Activated naive CD4-positive, alpha-beta T cell treated with anti-CD3 and anti-CD28 coated beads for 36 hours (primary cell): ENCODE data around the gene BRS3. TPM values are rescaled to one million over a fixed set of nuclear protein-coding genes. Genes with fewer than 3 reads are reported as not detected.

Experiments used
- CTCF ChIA-PET: fragments of 350-600 bp; sonication (Branson Sonifier 250); formaldehyde crosslinking; loops from one replicate; lab custom pipeline; 2021; ENCODE audit warnings: antibody characterized with exemption; lab: Charles Lee
- DNase-seq: peaks from one replicate; pipeline ENCODE4 v3.0.0-alpha.2; 2020
- H3K27ac Mint-ChIP-seq: one replicate; pipeline ENCODE4 v1.8.0; 2021; ENCODE audit warnings: mild to moderate bottlenecking, mixed read lengths
- H3K27me3 Mint-ChIP-seq: one replicate; pipeline ENCODE4 v1.8.0; 2021; ENCODE audit warnings: low read depth, mixed read lengths
- H3K36me3 Mint-ChIP-seq: one replicate; pipeline ENCODE4 v1.8.0; 2021; ENCODE audit warnings: low read depth, mixed read lengths
- H3K4me1 Mint-ChIP-seq: one replicate; pipeline ENCODE4 v1.8.0; 2021; ENCODE audit warnings: low read depth, mixed read lengths
- H3K4me3 Mint-ChIP-seq: one replicate; pipeline ENCODE4 v1.8.0; 2021; ENCODE audit warnings: mild to moderate bottlenecking, moderate library complexity, mixed read lengths
- H3K9me3 Mint-ChIP-seq: one replicate; pipeline ENCODE4 v1.8.0; 2021; ENCODE audit warnings: mixed read lengths
- intact Hi-C: fragments of 100-400 bp; cut with micrococcal nuclease; formaldehyde crosslinking; loops from one replicate; pipeline ENCODE4 v1.15.1; 2023
- total RNA-seq, 2 experiments: library from RNA; stranded (reverse); gene quantifications; one replicate each; pipeline ENCODE4 v1.2.3, GENCODE V29; 2021

BRS3 gene
- total RNA-seq, 2 experiments from 2014 or later, result not detected

GRCh38 chrX:136496764-136497555 lies 9.2 kb downstream of the BRS3 start:
- CTCF ChIA-PET, result no interaction called here
- Mint-ChIP-seq H3K4me1 (peaks cover 18% of the 10 kb centered on the region), H3K4me3 (peak overlapping the region; percentile 90), H3K9me3 (no peaks in the 10 kb centered on the region), H3K27me3 (no peaks in the 10 kb centered on the region), H3K36me3 (peaks cover 6% of the 10 kb centered on the region), H3K27ac (peak overlapping the region; percentile 94)
- peak; percentile 93 for DNase-seq
- intact Hi-C loops, result loop anchor here (1.0 to 5.0 kb wide), 16 partner anchors 80 to 976 kb away; partner anchors contain the start of genes FHL1, GPR101, INTS6L and MAP7D3

- H3K36me3 Mint-ChIP-seq, result peaks cover 6% of the 10 kb centered on the region
- H3K4me1 Mint-ChIP-seq, result peaks cover 18% of the 10 kb centered on the region
- H3K9me3 Mint-ChIP-seq, result no peaks in the 10 kb centered on the region
- no peak for DNase-seq
- no peaks in the 10 kb centered on the region for H3K27me3 Mint-ChIP-seq
- CTCF ChIA-PET, result no interaction called here
- H3K4me3 Mint-ChIP-seq, result peak within 1 kb of the TSS; percentile 90
- intact Hi-C loops, result loop anchor here (1.0 to 5.0 kb wide), 12 partner anchors 80 to 977 kb away; partner anchors contain the start of genes FHL1, GPR101, INTS6L and MMGT1
- peak within 1 kb of the TSS; percentile 94 for H3K27ac Mint-ChIP-seq
Observed at GRCh38 chrX:136497556-136498052, 9.9 kb downstream of the BRS3 start, which contains the start of gene HTATSF1. TSS of gene HTATSF1 (plus strand) at chrX:136497592. CDS start at chrX:136497685, 93 bp downstream.

GRCh38 chrX:136519069-136519468 lies 31.3 kb downstream of the BRS3 start:
- CTCF ChIA-PET, result no interaction called here
- no peaks in the 10 kb centered on the region for H3K9me3 Mint-ChIP-seq
- no peaks in the 10 kb centered on the region for H3K27me3 Mint-ChIP-seq
- no peaks in the 10 kb centered on the region for H3K36me3 Mint-ChIP-seq
- DNase-seq, result no peak
- peaks cover 9% of the 10 kb centered on the region for H3K4me1 Mint-ChIP-seq
- intact Hi-C loops, result no loop called here
- no peak overlapping the region for H3K4me3 Mint-ChIP-seq
- no peak overlapping the region for H3K27ac Mint-ChIP-seq

- no peak for DNase-seq
- H3K9me3 Mint-ChIP-seq, result no peaks in the 10 kb centered on the region
- no peaks in the 10 kb centered on the region for H3K36me3 Mint-ChIP-seq
- intact Hi-C loops, result no loop called here
- H3K27me3 Mint-ChIP-seq, result no peaks in the 10 kb centered on the region
- no peak overlapping the region for H3K27ac Mint-ChIP-seq
- no peak overlapping the region for H3K4me3 Mint-ChIP-seq
- peaks cover 9% of the 10 kb centered on the region for H3K4me1 Mint-ChIP-seq
- CTCF ChIA-PET, result interaction anchor here (0.6 kb wide), 1 partner anchor 254 kb away, joined by 6 read pairs; no protein-coding TSS in a partner anchor
Observed at GRCh38 chrX:136523770-136524169, 36.0 kb downstream of the BRS3 start.

GRCh38 chrX:136525738-136526606 lies 38.2 kb downstream of the BRS3 start:
- intact Hi-C loops, result no loop called here
- H3K4me3 Mint-ChIP-seq, result no peak overlapping the region
- no peaks in the 10 kb centered on the region for H3K9me3 Mint-ChIP-seq
- peak; percentile 22 for DNase-seq
- H3K4me1 Mint-ChIP-seq, result peaks cover 12% of the 10 kb centered on the region
- H3K36me3 Mint-ChIP-seq, result no peaks in the 10 kb centered on the region
- CTCF ChIA-PET, result no interaction called here
- H3K27me3 Mint-ChIP-seq, result no peaks in the 10 kb centered on the region
- H3K27ac Mint-ChIP-seq, result no peak overlapping the region

GRCh38 chrX:136528645-136529315 lies 41.0 kb downstream of the BRS3 start:
- Mint-ChIP-seq H3K27ac (no peak overlapping the region), H3K4me1 (peaks cover 3% of the 10 kb centered on the region), H3K4me3 (no peak overlapping the region), H3K27me3 (no peaks in the 10 kb centered on the region), H3K9me3 (no peaks in the 10 kb centered on the region), H3K36me3 (no peaks in the 10 kb centered on the region)
- intact Hi-C loops, result no loop called here
- DNase-seq, result no peak
- CTCF ChIA-PET, result no interaction called here

- Mint-ChIP-seq H3K9me3 (no peaks in the 10 kb centered on the region), H3K4me3 (no peak overlapping the region), H3K27me3 (no peaks in the 10 kb centered on the region), H3K4me1 (peaks cover 3% of the 10 kb centered on the region), H3K27ac (no peak overlapping the region), H3K36me3 (no peaks in the 10 kb centered on the region)
- CTCF ChIA-PET, result no interaction called here
- no peak for DNase-seq
- intact Hi-C loops, result no loop called here
Observed at GRCh38 chrX:136529795-136530194, 42.0 kb downstream of the BRS3 start.

GRCh38 chrX:136531951-136532350 lies 44.2 kb downstream of the BRS3 start, which contains the start of gene VGLL1:
TSS of gene VGLL1 (plus strand) at chrX:136532215. CDS start at chrX:136536021, 3,806 bp downstream.
- intact Hi-C loops, result no loop called here
- H3K9me3 Mint-ChIP-seq, result no peaks in the 10 kb centered on the region
- peaks cover 3% of the 10 kb centered on the region for H3K4me1 Mint-ChIP-seq
- no peaks in the 10 kb centered on the region for H3K27me3 Mint-ChIP-seq
- H3K4me3 Mint-ChIP-seq, result no peak within 1 kb of the TSS
- no peak within 1 kb of the TSS for H3K27ac Mint-ChIP-seq
- no peaks in the 10 kb centered on the region for H3K36me3 Mint-ChIP-seq
- no peak for DNase-seq
- CTCF ChIA-PET, result interaction anchor here (0.7 kb wide), 1 partner anchor 280 kb away, joined by 3 read pairs; no protein-coding TSS in a partner anchor

GRCh38 chrX:136534131-136534530 lies 46.4 kb downstream of the BRS3 start:
- no peaks in the 10 kb centered on the region for H3K36me3 Mint-ChIP-seq
- DNase-seq, result no peak
- H3K9me3 Mint-ChIP-seq, result no peaks in the 10 kb centered on the region
- no peak overlapping the region for H3K27ac Mint-ChIP-seq
- CTCF ChIA-PET, result no interaction called here
- intact Hi-C loops, result no loop called here
- peaks cover 3% of the 10 kb centered on the region for H3K4me1 Mint-ChIP-seq
- H3K4me3 Mint-ChIP-seq, result no peak overlapping the region
- H3K27me3 Mint-ChIP-seq, result no peaks in the 10 kb centered on the region

GRCh38 chrX:136538811-136539210 lies 51.1 kb downstream of the BRS3 start:
- no peaks in the 10 kb centered on the region for H3K9me3 Mint-ChIP-seq
- CTCF ChIA-PET, result no interaction called here
- H3K36me3 Mint-ChIP-seq, result no peaks in the 10 kb centered on the region
- H3K4me3 Mint-ChIP-seq, result no peak overlapping the region
- no peak overlapping the region for H3K27ac Mint-ChIP-seq
- no peaks in the 10 kb centered on the region for H3K27me3 Mint-ChIP-seq
- H3K4me1 Mint-ChIP-seq, result peaks cover 9% of the 10 kb centered on the region
- no peak for DNase-seq
- intact Hi-C loops, result no loop called here

- intact Hi-C loops, result no loop called here
- no peaks in the 10 kb centered on the region for H3K27me3 Mint-ChIP-seq
- CTCF ChIA-PET, result interaction anchor here (0.7 to 0.8 kb wide), 2 partner anchors 30 to 31 kb away, joined by 3 read pairs; no protein-coding TSS in a partner anchor
- no peak for DNase-seq
- no peak overlapping the region for H3K27ac Mint-ChIP-seq
- no peaks in the 10 kb centered on the region for H3K9me3 Mint-ChIP-seq
- H3K36me3 Mint-ChIP-seq, result no peaks in the 10 kb centered on the region
- peaks cover 17% of the 10 kb centered on the region for H3K4me1 Mint-ChIP-seq
- H3K4me3 Mint-ChIP-seq, result no peak overlapping the region
Observed at GRCh38 chrX:136540226-136540625, 52.5 kb downstream of the BRS3 start.
